KG1 (cell line): ENCODE data around the gene CROCC.
"Not testable (repeated sequence)": the region's sequence is repeated elsewhere in the genome, so short reads cannot be mapped to it uniquely, and the experiment has no call there.

Source experiments
- DNase-seq: peaks from one replicate; lab custom pipeline; 2025; lab: John Stamatoyannopoulos, UW

CROCC gene

GRCh38 chr1:16938351-16939321 is 16.9 kb downstream of the CROCC start:
- DNase-seq: no peak

- DNase-seq: not testable (repeated sequence)
Observed at GRCh38 chr1:16939386-16940180, 17.9 kb downstream of the CROCC start.

- DNase-seq: no peak
Observed at GRCh38 chr1:16944038-16944437, 22.3 kb downstream of the CROCC start.

- DNase-seq: not testable (repeated sequence)
Observed at GRCh38 chr1:16945512-16945911, 23.8 kb downstream of the CROCC start.

GRCh38 chr1:16946185-16946584 is 24.5 kb downstream of the CROCC start:
- not testable (repeated sequence) for DNase-seq

- no peak for DNase-seq
Observed at GRCh38 chr1:16946646-16947045, 24.9 kb downstream of the CROCC start.

GRCh38 chr1:16948282-16948891 is 26.7 kb downstream of the CROCC start:
- not testable (repeated sequence) for DNase-seq

- DNase-seq: not testable (repeated sequence)
Observed at GRCh38 chr1:16949026-16949425, 27.3 kb downstream of the CROCC start.

- DNase-seq: not testable (repeated sequence)
Observed at GRCh38 chr1:16952376-16952775, 30.6 kb downstream of the CROCC start.

- DNase-seq: no peak
Observed at GRCh38 chr1:16954579-16954978, 32.8 kb downstream of the CROCC start.

GRCh38 chr1:16955186-16955585 is 33.5 kb downstream of the CROCC start:
- no peak for DNase-seq

GRCh38 chr1:16956775-16957174 is 35.0 kb downstream of the CROCC start:
- DNase-seq: no peak

- no peak for DNase-seq
Observed at GRCh38 chr1:16957731-16958130, 36.0 kb downstream of the CROCC start.

GRCh38 chr1:16958475-16958874 is 36.7 kb downstream of the CROCC start:
- DNase-seq: no peak

- no peak for DNase-seq
Observed at GRCh38 chr1:16960560-16961296, 39.0 kb downstream of the CROCC start.

GRCh38 chr1:16961297-16962133 is 39.8 kb downstream of the CROCC start:
- DNase-seq: no peak

GRCh38 chr1:16964169-16964568 is 42.4 kb downstream of the CROCC start:
- DNase-seq: not testable (repeated sequence)

GRCh38 chr1:16965486-16966067 is 43.8 kb downstream of the CROCC start:
- no peak for DNase-seq

GRCh38 chr1:16966282-16966681 is 44.6 kb downstream of the CROCC start:
- DNase-seq: no peak

- no peak for DNase-seq
Observed at GRCh38 chr1:16967095-16967575, 45.4 kb downstream of the CROCC start.
